Tibial artery (tissue), 4 donors: ENCODE results near the gene HERC3.

Source experiments
- DNase-seq, 2 donors: peaks; one replicate each; pipeline ENCODE4 v3.0.0-alpha.2; 2019
- H3K27ac ChIP-seq, 2 donors: fragments of 200-600 bp; sonication (generic) in 1 of 2; 1 replicate in 1 of 2; 2 replicates in 1 of 2; pipeline ENCODE4 v1.5.1; 2018 to 2019; ENCODE audit warnings: mild to moderate bottlenecking in 1 of 2
- H3K27me3 ChIP-seq, 2 donors: fragments of 200-600 bp; sonication (generic) in 1 of 2; one replicate each; pipeline versions ENCODE4 v1.5.1 to v1.6.0; 2016 to 2019
- H3K36me3 ChIP-seq, 3 donors: fragments of 200-600 bp; sonication (generic) in 2 of 3; one replicate each; pipeline ENCODE4 v1.5.1; 2016 to 2019; ENCODE audit warnings: mild to moderate bottlenecking in 2 of 3
- H3K4me1 ChIP-seq, 4 donors: fragments of 200-600 bp; sonication (generic) in 2 of 4; 1 replicate in 3 of 4; 2 replicates in 1 of 4; pipeline ENCODE4 v1.5.1; 2016 to 2019
- H3K4me3 ChIP-seq, 2 donors: fragments of 200-600 bp; sonication (generic) in 1 of 2; 1 replicate in 1 of 2; 2 replicates in 1 of 2; pipeline ENCODE4 v1.5.1; 2018 to 2019; ENCODE audit warnings: mild to moderate bottlenecking in 2 of 2
- H3K9me3 ChIP-seq, 3 donors: fragments of 200-600 bp; sonication (generic) in 1 of 3; one replicate each; pipeline ENCODE4 v1.5.1; 2016 to 2019
- CTCF ChIP-seq, 2 experiments: fragments of 200-600 bp in 1 of 2; fragments of 450-650 bp in 1 of 2; IDR thresholded peaks; one replicate each; pipeline ENCODE4 v1.5.1; 2017 to 2019; ENCODE audit warnings: antibody characterized with exemption in 2 of 2, mild to moderate bottlenecking in 1 of 2, moderate library complexity in 1 of 2
- intact Hi-C: fragments of 100-400 bp; cut with DNase I; formaldehyde crosslinking; loops from one replicate; pipeline ENCODE4 v1.15.0; 2023; ENCODE audit warnings: low total_unique reads

Gene HERC3

DNA sequence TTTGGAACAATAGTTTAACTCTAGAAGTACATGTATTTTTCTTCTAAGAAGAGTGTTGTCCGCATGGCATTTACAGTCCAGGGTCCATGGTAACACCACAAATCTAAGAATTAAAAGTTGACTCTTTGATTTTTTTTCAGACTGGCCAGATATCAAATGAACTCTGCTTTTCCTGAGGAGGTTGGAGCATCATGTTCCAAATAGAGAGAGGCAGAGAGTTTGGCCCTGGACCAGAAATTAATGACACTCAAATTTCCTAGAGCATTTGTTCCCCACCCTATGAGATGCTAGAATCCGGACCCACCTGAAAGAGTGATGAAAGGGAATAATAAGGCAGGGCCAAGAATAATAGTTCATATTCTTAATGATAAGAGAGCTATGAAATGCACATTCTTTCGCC, 152.3 kb downstream of the HERC3 start:
- DNase-seq, result no peak
- Histone ChIP-seq H3K9me3 (no peaks in the 10 kb centered on the region), H3K4me1 (peaks cover 0 to 52% (median 24%) of the 10 kb centered on the region in 4 donors), H3K36me3 (peaks cover 27 to 59% (median 27%) of the 10 kb centered on the region in 3 donors), H3K4me3 (no peak overlapping the region), H3K27ac (peak overlapping the region; percentile 12 to 56), H3K27me3 (no peaks in the 10 kb centered on the region)
- no peak for TF ChIP-seq CTCF (IDR thresholded peaks at IDR 0.05)
- intact Hi-C loops, result no loop called here

DNA sequence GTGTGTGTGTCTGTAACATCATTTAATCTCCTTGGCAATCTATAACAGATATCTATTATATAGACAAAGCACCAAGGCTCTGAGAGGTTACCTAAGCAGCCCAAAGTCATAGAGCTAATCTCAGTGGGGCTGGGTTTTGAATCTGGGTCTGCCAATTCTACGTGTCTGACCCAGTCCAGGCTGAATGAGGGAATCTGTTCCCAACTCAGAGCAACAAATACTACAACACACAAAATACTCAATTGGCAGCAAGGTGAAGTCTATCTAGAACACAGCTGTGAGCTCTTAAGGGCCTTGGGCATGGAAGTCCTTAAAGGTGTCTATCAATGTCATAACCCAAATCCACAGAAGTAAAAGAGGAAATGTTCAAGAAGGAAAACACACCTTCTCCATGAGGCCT, 152.9 kb downstream of the HERC3 start:
- Histone ChIP-seq H3K4me3 (no peak overlapping the region), H3K27ac (peak overlapping the region; percentile 51 to 56), H3K27me3 (no peaks in the 10 kb centered on the region), H3K9me3 (no peaks in the 10 kb centered on the region), H3K4me1 (peaks cover 0 to 47% (median 21%) of the 10 kb centered on the region in 4 donors), H3K36me3 (peaks cover 32 to 61% (median 33%) of the 10 kb centered on the region in 3 donors)
- DNase-seq, result no peak
- intact Hi-C loops, result no loop called here
- no peak for TF ChIP-seq CTCF (IDR thresholded peaks at IDR 0.05)

DNA sequence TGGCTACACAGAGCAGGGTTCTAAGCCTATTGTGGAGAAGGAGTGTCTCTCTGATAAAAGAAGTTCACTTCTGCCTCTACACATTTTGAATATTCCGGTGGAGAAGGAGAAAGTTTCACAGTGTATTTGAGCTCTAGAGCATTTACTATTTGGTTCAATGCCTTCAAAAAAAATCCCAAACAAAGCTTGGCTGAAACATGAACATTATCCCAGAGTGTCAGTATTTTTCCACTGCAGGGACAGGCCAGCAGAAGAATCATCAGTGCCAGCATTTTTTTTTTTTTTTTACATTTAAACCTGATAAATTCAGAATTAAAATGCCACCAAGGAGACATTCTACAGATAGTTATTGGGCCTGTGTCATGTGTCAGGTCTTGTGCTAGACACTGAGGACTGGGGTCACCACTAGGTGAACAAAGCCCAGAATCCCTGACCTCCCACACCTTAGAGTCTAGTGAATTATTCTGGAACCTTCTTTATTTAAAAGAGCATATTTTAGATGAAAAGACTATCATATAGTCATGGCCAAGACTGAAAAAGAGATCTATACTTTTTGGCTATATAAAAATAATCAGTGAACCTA, 153.4 kb downstream of the HERC3 start:
- intact Hi-C loops, result no loop called here
- Histone ChIP-seq H3K9me3 (no peaks in the 10 kb centered on the region), H3K27me3 (no peaks in the 10 kb centered on the region), H3K4me1 (peaks cover 0 to 42% (median 20%) of the 10 kb centered on the region in 4 donors), H3K4me3 (no peak overlapping the region), H3K27ac (peak overlapping the region; percentile 51 to 56), H3K36me3 (peaks cover 37 to 61% (median 37%) of the 10 kb centered on the region in 3 donors)
- no peak for DNase-seq
- no peak for TF ChIP-seq CTCF (IDR thresholded peaks at IDR 0.05)

- TF ChIP-seq CTCF (IDR thresholded peaks at IDR 0.05), result no peak
- peaks cover 37 to 66% (median 39%) of the 10 kb centered on the region in 3 donors for H3K36me3 ChIP-seq
- no peaks in the 10 kb centered on the region for H3K27me3 ChIP-seq
- peaks cover 0 to 37% (median 20%) of the 10 kb centered on the region in 4 donors for H3K4me1 ChIP-seq
- H3K4me3 ChIP-seq, result no peak overlapping the region
- intact Hi-C loops, result no loop called here
- no peaks in the 10 kb centered on the region for H3K9me3 ChIP-seq
- H3K27ac ChIP-seq, result peak overlapping the region; percentile 51 to 56
- DNase-seq, result no peak
These were observed 153.9 kb downstream of the HERC3 start for GRCh38 chr4:88746206-88746605.

- H3K27ac ChIP-seq, result no peak overlapping the region
- peaks cover 37 to 60% (median 39%) of the 10 kb centered on the region in 3 donors for H3K36me3 ChIP-seq
- H3K27me3 ChIP-seq, result no peaks in the 10 kb centered on the region
- H3K4me1 ChIP-seq, result peaks cover 0 to 44% (median 21%) of the 10 kb centered on the region in 4 donors
- intact Hi-C loops, result no loop called here
- DNase-seq, result no peak
- H3K4me3 ChIP-seq, result no peak overlapping the region
- no peak for TF ChIP-seq CTCF (IDR thresholded peaks at IDR 0.05)
- H3K9me3 ChIP-seq, result no peaks in the 10 kb centered on the region
These were observed 155.1 kb downstream of the HERC3 start for GRCh38 chr4:88747351-88747750.
